K562 (cell line): Measurements from ENCODE around the gene MRPL28. TPM values are rescaled to one million over a fixed set of nuclear protein-coding genes. Genes with fewer than 3 reads are reported as not detected.
A peak's percentile ranks its signal among the peaks of the same experiment; 100 is the strongest.

Experiments used
- BCL6 ChIP-seq: fragments of 250-450 bp; sonication (Bioruptor Pico); IDR thresholded peaks from 2 replicates; pipeline ENCODE4 v1.4.0; 2020
- BHLHE40 ChIP-seq: IDR thresholded peaks from 2 replicates; pipeline ENCODE4 v1.6.1; 2011; ENCODE audit warnings: low read length, improper control_type of control experiment
- ELF4 ChIP-seq: fragments of 450-650 bp; formaldehyde crosslinking; IDR thresholded peaks from 2 replicates; pipeline ENCODE4 v1.4.0; 2022; ENCODE audit warnings: missing genetic modification characterization
- NELFE ChIP-seq: IDR thresholded peaks from 2 replicates; pipeline ENCODE4 v1.6.1; 2011; ENCODE audit warnings: mild to moderate bottlenecking; ENCODE audit not compliant: insufficient read depth, insufficient read length
- RBM34 ChIP-seq: fragments of 200-400 bp; formaldehyde crosslinking; IDR thresholded peaks from 2 replicates; pipeline ENCODE4 v1.6.1; 2018; ENCODE audit warnings: low read length, borderline replicate concordance; ENCODE audit not compliant: insufficient read depth
- RCOR1 ChIP-seq, 2 experiments: IDR thresholded peaks; 2 replicates each; pipeline ENCODE4 v1.6.1; 2012; ENCODE audit warnings: low read depth in 2 of 2, low read length in 2 of 2, borderline replicate concordance in 1 of 2, improper control_type of control experiment in 1 of 2
- SIX5 ChIP-seq, 2 experiments: IDR thresholded peaks; 2 replicates each; pipeline ENCODE4 v1.6.1; 2011; ENCODE audit warnings: low read length in 2 of 2, borderline replicate concordance in 1 of 2, low read depth in 1 of 2, mild to moderate bottlenecking in 1 of 2, moderate library complexity in 1 of 2; ENCODE audit not compliant: insufficient read depth in 1 of 2
- SNRNP70 ChIP-seq: fragments of 200-400 bp; formaldehyde crosslinking; optimal IDR thresholded peaks from 2 replicates; pipeline ENCODE3; 2017; ENCODE audit warnings: low read depth, low read length
- SREBF2 ChIP-seq: sonication (generic); formaldehyde crosslinking; IDR thresholded peaks from 2 replicates; pipeline ENCODE4 v1.4.0; 2020; ENCODE audit warnings: mild to moderate bottlenecking, missing genetic modification reagents
- SRSF9 ChIP-seq: fragments of 200-400 bp; formaldehyde crosslinking; IDR thresholded peaks from 2 replicates; pipeline ENCODE4 v1.6.1; 2017; ENCODE audit warnings: low read depth, low read length, borderline replicate concordance
- ZBTB7A ChIP-seq: IDR thresholded peaks from 2 replicates; pipeline ENCODE4 v1.6.1; 2011; ENCODE audit warnings: low read depth, mild to moderate bottlenecking, low read length, moderate library complexity, borderline replicate concordance; ENCODE audit not compliant: control insufficient read depth
- ZNF57 ChIP-seq: fragments of 450-650 bp; formaldehyde crosslinking; IDR thresholded peaks from 2 replicates; pipeline ENCODE4 v1.4.0; 2020; ENCODE audit warnings: mild to moderate bottlenecking, moderate library complexity
- ZNF77 ChIP-seq: fragments of 250-450 bp; sonication (Bioruptor Pico); IDR thresholded peaks from 2 replicates; pipeline ENCODE4 v1.5.0; 2020
- ZNF79 ChIP-seq: fragments of 250-450 bp; sonication (Bioruptor Pico); IDR thresholded peaks from 2 replicates; pipeline ENCODE4 v1.4.0; 2020; ENCODE audit warnings: low read depth, mild to moderate bottlenecking, moderate library complexity
- polyA plus RNA-seq, 8 experiments: library from polyadenylated mRNA; depleted of rRNA in 4 of 8; stranded (reverse) in 5 of 8; unstranded in 3 of 8; fragments of >200 nt; fragmentation: Nextera tagmentation in 2 of 8; fragmentation: Illumina TruSeq in 1 of 8; extraction: Ambion mirVana in 2 of 8; extraction: Trizol in 1 of 8; gene quantifications; 2 replicates each; pipeline versions ENCODE4 v1.2.1 to v1.2.3, GENCODE V29; 2011 to 2014; ENCODE audit warnings: inconsistent platforms in 1 of 8, missing spikeins in 1 of 8
- total RNA-seq, 7 experiments: library from RNA; depleted of rRNA in 6 of 7; stranded (reverse); fragments of >200 nt in 6 of 7; fragmentation: Illumina TruSeq in 2 of 7; extraction: Trizol in 2 of 7; gene quantifications; 2 replicates each; pipeline versions ENCODE4 v1.2.1 to v1.2.3, GENCODE V29; 2011 to 2021; ENCODE audit warnings: low replicate concordance in 1 of 7
- TF ChIP-seq, protein P1 (sequence below): fragments of 250-450 bp; sonication (Bioruptor Pico); IDR thresholded peaks from 2 replicates; pipeline ENCODE4 v1.4.0; 2020
- TF ChIP-seq, protein P2 (sequence below): IDR thresholded peaks from 2 replicates; pipeline ENCODE4 v1.6.1; 2012; ENCODE audit warnings: low read depth, low read length, improper control_type of control experiment, borderline replicate concordance
- TF ChIP-seq, protein P3 (sequence below): sonication (generic); formaldehyde crosslinking; IDR thresholded peaks from 2 replicates; pipeline ENCODE4 v1.9.0; 2022; ENCODE audit warnings: mild to moderate bottlenecking, missing genetic modification reagents
- TF ChIP-seq, protein P4 (sequence below), 2 experiments: IDR thresholded peaks; 2 replicates each; pipeline ENCODE4 v1.6.1; 2011; ENCODE audit warnings: borderline replicate concordance in 1 of 2, control low read depth in 1 of 2, low read depth in 1 of 2, low read length in 1 of 2, mild to moderate bottlenecking in 1 of 2, mixed read lengths in 1 of 2, moderate library complexity in 1 of 2; ENCODE audit not compliant: insufficient read depth in 1 of 2, insufficient read length in 1 of 2, poor library complexity in 1 of 2, severe bottlenecking in 1 of 2; ENCODE audit errors: extremely low read depth in 1 of 2

The MRPL28 gene
- total and polyA plus RNA-seq, 9 of the 15 experiments (the other 6 are each of a cell fraction or from before 2014, with no cell fraction given), result 2.5 to 323 (median 175) TPM

DNA sequence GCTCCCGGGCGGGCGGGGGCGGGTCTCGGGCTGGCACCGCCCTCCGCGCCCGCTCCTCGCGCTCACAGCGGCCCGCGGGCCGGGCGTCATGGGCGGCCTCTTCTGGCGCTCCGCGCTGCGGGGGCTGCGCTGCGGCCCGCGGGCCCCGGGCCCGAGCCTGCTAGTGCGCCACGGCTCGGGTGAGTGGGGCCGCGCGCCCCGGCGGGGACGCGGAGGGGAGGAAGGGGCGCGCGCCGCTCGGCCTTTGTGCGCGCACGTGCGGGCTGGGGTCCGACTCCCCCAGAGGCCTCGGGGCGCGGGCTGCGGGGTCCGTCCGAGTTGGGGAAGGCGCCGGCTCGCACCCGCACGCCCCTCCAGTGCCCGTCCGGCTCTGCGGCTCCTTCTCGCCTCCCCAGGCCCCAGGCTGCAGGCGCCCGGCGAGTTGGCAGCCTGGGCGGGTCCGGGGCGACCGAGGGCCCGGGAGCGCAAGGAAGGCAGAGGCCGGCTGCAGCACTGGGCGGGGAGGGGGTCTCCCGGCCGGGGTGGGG, 26.9 kb upstream of the MRPL28 start, which contains the start of gene NME4 (continued):
- TF ChIP-seq, protein P1, sequence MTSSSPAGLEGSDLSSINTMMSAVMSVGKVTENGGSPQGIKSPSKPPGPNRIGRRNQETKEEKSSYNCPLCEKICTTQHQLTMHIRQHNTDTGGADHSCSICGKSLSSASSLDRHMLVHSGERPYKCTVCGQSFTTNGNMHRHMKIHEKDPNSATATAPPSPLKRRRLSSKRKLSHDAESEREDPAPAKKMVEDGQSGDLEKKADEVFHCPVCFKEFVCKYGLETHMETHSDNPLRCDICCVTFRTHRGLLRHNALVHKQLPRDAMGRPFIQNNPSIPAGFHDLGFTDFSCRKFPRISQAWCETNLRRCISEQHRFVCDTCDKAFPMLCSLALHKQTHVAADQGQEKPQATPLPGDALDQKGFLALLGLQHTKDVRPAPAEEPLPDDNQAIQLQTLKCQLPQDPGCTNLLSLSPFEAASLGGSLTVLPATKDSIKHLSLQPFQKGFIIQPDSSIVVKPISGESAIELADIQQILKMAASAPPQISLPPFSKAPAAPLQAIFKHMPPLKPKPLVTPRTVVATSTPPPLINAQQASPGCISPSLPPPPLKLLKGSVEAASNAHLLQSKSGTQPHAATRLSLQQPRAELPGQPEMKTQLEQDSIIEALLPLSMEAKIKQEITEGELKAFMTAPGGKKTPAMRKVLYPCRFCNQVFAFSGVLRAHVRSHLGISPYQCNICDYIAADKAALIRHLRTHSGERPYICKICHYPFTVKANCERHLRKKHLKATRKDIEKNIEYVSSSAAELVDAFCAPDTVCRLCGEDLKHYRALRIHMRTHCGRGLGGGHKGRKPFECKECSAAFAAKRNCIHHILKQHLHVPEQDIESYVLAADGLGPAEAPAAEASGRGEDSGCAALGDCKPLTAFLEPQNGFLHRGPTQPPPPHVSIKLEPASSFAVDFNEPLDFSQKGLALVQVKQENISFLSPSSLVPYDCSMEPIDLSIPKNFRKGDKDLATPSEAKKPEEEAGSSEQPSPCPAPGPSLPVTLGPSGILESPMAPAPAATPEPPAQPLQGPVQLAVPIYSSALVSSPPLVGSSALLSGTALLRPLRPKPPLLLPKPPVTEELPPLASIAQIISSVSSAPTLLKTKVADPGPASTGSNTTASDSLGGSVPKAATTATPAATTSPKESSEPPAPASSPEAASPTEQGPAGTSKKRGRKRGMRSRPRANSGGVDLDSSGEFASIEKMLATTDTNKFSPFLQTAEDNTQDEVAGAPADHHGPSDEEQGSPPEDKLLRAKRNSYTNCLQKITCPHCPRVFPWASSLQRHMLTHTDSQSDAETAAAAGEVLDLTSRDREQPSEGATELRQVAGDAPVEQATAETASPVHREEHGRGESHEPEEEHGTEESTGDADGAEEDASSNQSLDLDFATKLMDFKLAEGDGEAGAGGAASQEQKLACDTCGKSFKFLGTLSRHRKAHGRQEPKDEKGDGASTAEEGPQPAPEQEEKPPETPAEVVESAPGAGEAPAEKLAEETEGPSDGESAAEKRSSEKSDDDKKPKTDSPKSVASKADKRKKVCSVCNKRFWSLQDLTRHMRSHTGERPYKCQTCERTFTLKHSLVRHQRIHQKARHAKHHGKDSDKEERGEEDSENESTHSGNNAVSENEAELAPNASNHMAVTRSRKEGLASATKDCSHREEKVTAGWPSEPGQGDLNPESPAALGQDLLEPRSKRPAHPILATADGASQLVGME (CRISPR knock-in tag), result no peak
- no peak for TF ChIP-seq ZNF79 (CRISPR knock-in tag)
- TF ChIP-seq BCL6 (CRISPR knock-in tag), result no peak
- no peak for TF ChIP-seq ELF4
- TF ChIP-seq, protein P2, sequence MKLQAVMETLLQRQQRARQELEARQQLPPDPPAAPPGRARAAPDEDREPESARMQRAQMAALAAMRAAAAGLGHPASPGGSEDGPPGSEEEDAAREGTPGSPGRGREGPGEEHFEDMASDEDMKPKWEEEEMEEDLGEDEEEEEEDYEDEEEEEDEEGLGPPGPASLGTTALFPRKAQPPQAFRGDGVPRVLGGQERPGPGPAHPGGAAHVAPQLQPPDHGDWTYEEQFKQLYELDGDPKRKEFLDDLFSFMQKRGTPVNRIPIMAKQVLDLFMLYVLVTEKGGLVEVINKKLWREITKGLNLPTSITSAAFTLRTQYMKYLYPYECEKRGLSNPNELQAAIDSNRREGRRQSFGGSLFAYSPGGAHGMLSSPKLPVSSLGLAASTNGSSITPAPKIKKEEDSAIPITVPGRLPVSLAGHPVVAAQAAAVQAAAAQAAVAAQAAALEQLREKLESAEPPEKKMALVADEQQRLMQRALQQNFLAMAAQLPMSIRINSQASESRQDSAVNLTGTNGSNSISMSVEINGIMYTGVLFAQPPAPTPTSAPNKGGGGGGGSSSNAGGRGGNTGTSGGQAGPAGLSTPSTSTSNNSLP, result no peak
- TF ChIP-seq ZNF57 (CRISPR knock-in tag), result no peak
- peak; percentile 72 for TF ChIP-seq BHLHE40
- TF ChIP-seq, protein P3, sequence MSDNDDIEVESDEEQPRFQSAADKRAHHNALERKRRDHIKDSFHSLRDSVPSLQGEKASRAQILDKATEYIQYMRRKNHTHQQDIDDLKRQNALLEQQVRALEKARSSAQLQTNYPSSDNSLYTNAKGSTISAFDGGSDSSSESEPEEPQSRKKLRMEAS (CRISPR knock-in tag), result 0 out of 2 replicates have a peak, but pooled peaks have one; percentile 21
- TF ChIP-seq ZBTB7A, result peak; percentile 86
- TF ChIP-seq, protein P4, sequence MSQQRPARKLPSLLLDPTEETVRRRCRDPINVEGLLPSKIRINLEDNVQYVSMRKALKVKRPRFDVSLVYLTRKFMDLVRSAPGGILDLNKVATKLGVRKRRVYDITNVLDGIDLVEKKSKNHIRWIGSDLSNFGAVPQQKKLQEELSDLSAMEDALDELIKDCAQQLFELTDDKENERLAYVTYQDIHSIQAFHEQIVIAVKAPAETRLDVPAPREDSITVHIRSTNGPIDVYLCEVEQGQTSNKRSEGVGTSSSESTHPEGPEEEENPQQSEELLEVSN (IDR thresholded peaks at IDR 0.05; ENCODE audit: borderline replicate concordance in 1 of 2, extremely low read depth in 1 of 2, insufficient read depth in 1 of 2, insufficient read length in 1 of 2, low read depth in 1 of 2, low read length in 1 of 2, poor library complexity in 1 of 2, severe bottlenecking in 1 of 2), result peak in 1 of 2 experiments; percentile 60
- TF ChIP-seq SREBF2, result no peak
- TF ChIP-seq RBM34, result no peak
- no peak for TF ChIP-seq RCOR1 (IDR thresholded peaks at IDR 0.05; ENCODE audit: borderline replicate concordance in 1 of 2, low read depth in 2 of 2, low read length in 2 of 2)
- no peak for TF ChIP-seq SRSF9
- no peak for TF ChIP-seq SNRNP70
- no peak for TF ChIP-seq NELFE
- TF ChIP-seq ZNF77, result no peak
- TF ChIP-seq SIX5 (IDR thresholded peaks at IDR 0.05; ENCODE audit: borderline replicate concordance in 1 of 2, insufficient read depth in 1 of 2, low read depth in 1 of 2, low read length in 2 of 2), result no peak
